ENCODE data around the gene GM2A. TPM values are rescaled to one million over a fixed set of nuclear protein-coding genes. Genes with fewer than 3 reads are reported as not detected.

The GM2A gene
- total and polyA plus RNA-seq, 7 donors = 3.0 to 12.1 (median 6.9) TPM

DNA sequence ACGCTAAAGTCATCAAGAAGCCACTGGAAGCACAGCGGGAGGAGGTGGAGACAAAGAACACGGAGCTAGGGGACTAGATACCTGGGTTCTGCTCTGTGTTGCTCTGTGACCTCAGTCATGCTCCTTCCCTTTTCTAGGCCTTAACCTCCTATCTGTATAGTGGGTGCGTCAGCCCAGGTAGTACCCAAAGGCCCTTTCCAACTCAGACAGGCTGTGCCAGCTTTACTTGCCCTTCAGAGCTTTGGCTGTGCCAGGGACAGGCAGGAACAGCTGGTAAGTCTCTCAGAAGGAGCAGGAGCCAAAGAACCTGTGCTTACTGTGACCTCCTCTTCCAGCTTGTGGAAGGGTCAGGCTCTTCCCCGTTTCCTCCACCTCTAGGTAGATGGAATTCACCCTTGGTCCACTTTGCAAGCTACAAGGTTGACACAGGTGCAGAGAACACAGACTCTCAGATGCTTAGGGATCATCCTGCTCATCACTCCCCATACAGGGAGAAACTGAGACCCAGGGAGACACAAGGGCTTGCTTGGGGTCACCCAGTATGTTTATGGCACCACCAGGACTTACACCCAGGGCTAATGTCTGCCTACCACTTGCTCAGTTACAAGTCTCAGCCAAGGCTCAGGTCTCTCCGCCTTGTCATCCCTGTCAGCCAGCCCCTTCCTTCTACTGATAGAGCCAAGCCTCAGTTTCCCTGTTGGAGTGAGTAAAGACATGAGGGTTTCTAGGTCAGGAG, 30.8 kb upstream of the GM2A start:
- TF ChIP-seq, protein P1, sequence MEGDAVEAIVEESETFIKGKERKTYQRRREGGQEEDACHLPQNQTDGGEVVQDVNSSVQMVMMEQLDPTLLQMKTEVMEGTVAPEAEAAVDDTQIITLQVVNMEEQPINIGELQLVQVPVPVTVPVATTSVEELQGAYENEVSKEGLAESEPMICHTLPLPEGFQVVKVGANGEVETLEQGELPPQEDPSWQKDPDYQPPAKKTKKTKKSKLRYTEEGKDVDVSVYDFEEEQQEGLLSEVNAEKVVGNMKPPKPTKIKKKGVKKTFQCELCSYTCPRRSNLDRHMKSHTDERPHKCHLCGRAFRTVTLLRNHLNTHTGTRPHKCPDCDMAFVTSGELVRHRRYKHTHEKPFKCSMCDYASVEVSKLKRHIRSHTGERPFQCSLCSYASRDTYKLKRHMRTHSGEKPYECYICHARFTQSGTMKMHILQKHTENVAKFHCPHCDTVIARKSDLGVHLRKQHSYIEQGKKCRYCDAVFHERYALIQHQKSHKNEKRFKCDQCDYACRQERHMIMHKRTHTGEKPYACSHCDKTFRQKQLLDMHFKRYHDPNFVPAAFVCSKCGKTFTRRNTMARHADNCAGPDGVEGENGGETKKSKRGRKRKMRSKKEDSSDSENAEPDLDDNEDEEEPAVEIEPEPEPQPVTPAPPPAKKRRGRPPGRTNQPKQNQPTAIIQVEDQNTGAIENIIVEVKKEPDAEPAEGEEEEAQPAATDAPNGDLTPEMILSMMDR (IDR thresholded peaks at IDR 0.05) = no peak
- intact Hi-C loops (cut with DNase I) = no loop called here
- Histone ChIP-seq H3K36me3 (ENCODE audit: insufficient read depth in 1 of 2, low read depth in 1 of 2) (no peaks in the 10 kb centered on the region), H3K4me1 (peaks cover 53% of the 10 kb centered on the region), H3K27ac (peak overlapping the region; percentile 88), H3K27me3 (ENCODE audit: insufficient read depth in 3 of 3, low read length in 2 of 3) (no peaks in the 10 kb centered on the region), H3K9me3 (no peaks in the 10 kb centered on the region), H3K4me3 (peak overlapping the region; percentile 82)
- WGBS, 3 donors = 52 to 71% (median 63%) methylated on average over 6 of the region's 6 CpGs
- DNase-seq = peak; percentile 33 to 69
- ATAC-seq = peak; percentile 70 to 86 (median 84)

DNA sequence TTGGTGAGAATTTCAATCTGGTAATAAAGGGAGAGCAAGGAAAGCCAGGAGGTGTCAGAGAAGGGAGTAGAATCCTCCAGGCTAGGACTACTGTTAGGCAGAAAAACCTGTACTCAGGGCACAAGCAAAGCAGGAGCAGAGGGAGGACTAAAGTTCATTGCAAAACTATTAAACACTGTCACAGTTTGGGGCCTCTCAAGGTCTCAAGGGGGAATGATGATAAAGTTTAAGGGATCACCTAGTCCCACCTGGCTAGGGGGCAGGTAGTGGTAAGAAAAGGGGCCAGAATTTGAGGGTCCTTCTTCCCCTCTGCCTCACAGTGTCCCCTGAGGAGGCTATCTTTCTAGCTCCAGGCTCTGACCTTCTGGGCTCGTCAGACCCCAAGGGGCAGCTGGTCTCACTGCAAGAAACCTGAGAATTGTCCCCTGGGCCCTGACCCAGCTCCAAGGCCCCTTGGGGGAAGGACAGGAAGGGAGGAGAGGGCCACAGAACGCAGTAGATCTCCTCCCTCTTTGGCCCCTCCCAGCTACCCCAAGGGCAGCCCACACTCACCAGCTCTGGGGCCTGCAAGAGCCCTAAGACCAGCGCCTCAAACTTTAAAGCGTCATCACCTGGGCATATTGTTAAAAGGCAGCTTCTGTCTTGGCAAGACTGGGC, 30.1 kb upstream of the GM2A start:
- H3K27me3 ChIP-seq (ENCODE audit: insufficient read depth in 3 of 3, low read length in 2 of 3) = no peaks in the 10 kb centered on the region
- DNase-seq (peak; percentile 59 to 69), ATAC-seq (peak; percentile 33 to 61 (median 38))
- peak overlapping the region; percentile 88 for H3K27ac ChIP-seq
- TF ChIP-seq, protein P1 (IDR thresholded peaks at IDR 0.05) = no peak
- no peaks in the 10 kb centered on the region for H3K9me3 ChIP-seq
- intact Hi-C loops (cut with DNase I) = no loop called here
- H3K4me3 ChIP-seq = peak overlapping the region; percentile 82
- 6 to 11% (median 9%) methylated on average over 4 of the region's 4 CpGs for WGBS, 3 donors
- no peaks in the 10 kb centered on the region for H3K36me3 ChIP-seq (ENCODE audit: insufficient read depth in 1 of 2, low read depth in 1 of 2)
- H3K4me1 ChIP-seq = peaks cover 46% of the 10 kb centered on the region

DNA sequence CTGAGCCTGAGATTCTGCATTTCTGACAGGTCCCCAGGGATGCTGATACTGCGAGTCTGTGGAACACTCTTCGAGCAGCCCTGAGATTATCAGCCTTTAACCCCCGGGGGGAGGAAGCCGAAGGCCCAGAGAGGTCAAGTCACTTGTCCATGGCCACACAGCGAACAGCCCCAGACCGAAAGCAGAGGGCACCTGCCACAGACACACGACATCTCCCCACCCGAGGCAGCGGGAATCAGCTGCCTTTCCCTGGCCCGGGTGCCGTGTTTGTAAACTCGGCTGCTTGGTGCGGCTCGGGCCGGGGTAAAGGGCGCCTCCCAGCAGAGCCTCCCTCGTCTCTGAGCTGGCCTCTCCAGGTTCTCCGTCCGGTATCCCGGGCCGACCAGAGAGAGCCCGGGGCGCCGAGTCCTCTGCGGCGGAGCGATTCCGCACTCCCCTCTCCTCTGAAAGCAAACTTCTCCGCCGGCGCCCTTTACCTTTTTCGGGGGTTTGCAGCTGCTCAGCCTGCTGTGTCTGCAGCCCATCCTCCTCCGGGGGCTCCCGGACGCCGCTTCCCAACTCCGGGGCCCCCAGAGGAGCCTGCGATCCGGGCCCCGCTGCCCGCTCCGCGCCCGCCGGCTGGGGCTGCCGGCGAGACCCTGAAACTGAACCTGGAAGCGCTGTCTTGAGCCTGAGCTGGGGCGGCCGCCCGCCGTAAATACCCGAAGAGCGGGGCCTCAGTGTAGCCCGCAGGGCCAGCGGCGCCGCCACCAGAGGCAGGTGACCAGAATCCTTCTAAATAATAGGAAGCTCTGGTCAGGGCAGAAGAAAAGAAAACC, 29.3 kb upstream of the GM2A start, which contains the start of gene CCDC69:
CCDC69 (minus strand) TSS at position 646 of the 818 bp plus-strand sequence; CDS start at position 524, 122 bp downstream.
- WGBS, 3 donors = 0 to 1% (median 1%) methylated on average over 49 to 58 of the region's 58 CpGs
- Histone ChIP-seq H3K27me3 (ENCODE audit: insufficient read depth in 3 of 3, low read length in 2 of 3) (no peaks in the 10 kb centered on the region), H3K4me1 (peaks cover 38% of the 10 kb centered on the region), H3K4me3 (peak within 1 kb of the TSS; percentile 82), H3K36me3 (ENCODE audit: insufficient read depth in 1 of 2, low read depth in 1 of 2) (no peaks in the 10 kb centered on the region), H3K9me3 (no peaks in the 10 kb centered on the region), H3K27ac (peak within 1 kb of the TSS; percentile 88)
- ATAC-seq (peak; percentile 80 to 84 (median 82)), DNase-seq (peak; percentile 81 to 89)
- intact Hi-C loops (cut with DNase I) = no loop called here
- TF ChIP-seq, protein P1 (IDR thresholded peaks at IDR 0.05) = peak; percentile 26

DNA sequence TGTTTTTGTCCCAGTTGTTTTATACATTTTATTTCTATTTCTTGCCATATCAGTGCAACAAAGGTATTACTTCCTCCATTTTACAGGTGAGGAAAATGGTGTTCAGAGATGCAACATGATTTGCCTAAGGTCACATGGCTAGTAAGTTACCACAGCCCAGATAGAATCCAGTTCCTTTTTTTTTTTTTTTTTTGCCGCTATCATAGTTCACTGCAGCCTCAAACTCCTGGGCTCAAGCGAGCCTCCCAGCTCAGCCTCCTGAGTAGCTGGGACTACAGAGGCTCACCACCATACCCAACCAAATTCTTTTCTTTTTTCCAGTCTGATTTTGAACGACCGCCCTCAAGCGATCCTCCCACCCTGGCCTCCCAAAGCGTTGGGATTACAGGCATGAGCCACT, 28.6 kb upstream of the GM2A start:
- ATAC-seq (no peak), DNase-seq (no peak)
- Histone ChIP-seq H3K9me3 (no peaks in the 10 kb centered on the region), H3K27me3 (ENCODE audit: insufficient read depth in 3 of 3, low read length in 2 of 3) (no peaks in the 10 kb centered on the region), H3K4me1 (peaks cover 35% of the 10 kb centered on the region), H3K4me3 (peak overlapping the region; percentile 82), H3K36me3 (ENCODE audit: insufficient read depth in 1 of 2, low read depth in 1 of 2) (no peaks in the 10 kb centered on the region), H3K27ac (peak overlapping the region; percentile 88)
- WGBS, 3 donors = 84 to 88% (median 85%) methylated on average over 6 of the region's 6 CpGs
- TF ChIP-seq, protein P1 (IDR thresholded peaks at IDR 0.05) = no peak
- intact Hi-C loops (cut with DNase I) = no loop called here
